Activated CD8-positive, alpha-beta memory T cell treated with anti-CD3 and anti-CD28 coated beads, Interleukin-2, amount 50 U/mL, for 48 hours (primary cell): ENCODE results near the gene RNF13.
"Not testable (repeated sequence)": the region's sequence is repeated elsewhere in the genome, so short reads cannot be mapped to it uniquely, and the experiment has no call there.

Experiments
- DNase-seq: peaks from one replicate; pipeline ENCODE4 v3.0.0-alpha.2; 2020

The RNF13 gene

DNA sequence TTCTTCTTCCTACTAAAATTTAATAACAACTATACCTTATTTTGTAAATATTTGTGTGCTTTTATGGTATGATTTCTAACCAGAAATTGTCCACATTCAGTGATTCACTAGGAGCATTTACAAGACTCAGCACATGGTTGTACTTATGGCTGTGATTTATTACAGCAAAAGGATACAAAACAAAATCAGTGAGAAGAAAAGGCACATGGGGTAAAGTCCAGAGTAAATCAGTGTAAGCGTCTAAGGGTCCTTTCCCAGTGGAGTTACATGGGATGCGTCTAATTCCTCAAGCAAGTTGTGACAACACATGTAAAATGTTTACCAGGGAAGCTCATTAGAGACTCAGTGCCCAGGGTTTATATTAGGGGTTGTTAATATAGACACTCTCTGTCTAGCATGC lies 31.1 kb downstream of the RNF13 start:
- no peak for DNase-seq

DNA sequence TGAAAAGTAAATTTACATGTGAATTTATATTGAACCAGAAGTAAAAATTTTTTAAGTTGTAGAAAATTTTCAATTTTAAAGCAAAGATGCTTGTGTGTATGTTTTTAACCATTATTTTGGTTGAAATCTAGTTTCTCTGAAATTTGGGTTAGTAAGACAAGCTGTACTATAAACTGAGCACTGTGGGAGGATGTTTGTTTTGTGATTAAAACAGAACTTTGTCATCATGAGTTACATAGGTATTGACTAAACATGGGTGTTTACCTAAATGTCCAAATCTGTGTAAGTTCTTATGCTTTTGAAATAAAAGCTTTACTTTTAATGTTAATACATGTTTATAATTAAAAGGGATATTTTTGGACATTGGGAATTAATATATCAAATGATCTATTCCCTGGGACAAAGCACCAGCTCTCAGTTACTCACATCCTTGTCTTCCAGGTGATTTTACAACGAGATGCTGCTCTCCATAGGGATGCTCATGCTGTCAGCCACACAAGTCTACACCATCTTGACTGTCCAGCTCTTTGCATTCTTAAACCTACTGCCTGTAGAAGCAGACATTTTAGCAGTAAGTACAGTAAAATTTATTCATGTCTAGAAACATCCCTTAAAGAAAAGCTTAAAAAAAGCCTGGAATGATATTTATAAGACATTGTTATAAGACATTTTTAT lies 32.7 kb downstream of the RNF13 start:
- DNase-seq: no peak

DNA sequence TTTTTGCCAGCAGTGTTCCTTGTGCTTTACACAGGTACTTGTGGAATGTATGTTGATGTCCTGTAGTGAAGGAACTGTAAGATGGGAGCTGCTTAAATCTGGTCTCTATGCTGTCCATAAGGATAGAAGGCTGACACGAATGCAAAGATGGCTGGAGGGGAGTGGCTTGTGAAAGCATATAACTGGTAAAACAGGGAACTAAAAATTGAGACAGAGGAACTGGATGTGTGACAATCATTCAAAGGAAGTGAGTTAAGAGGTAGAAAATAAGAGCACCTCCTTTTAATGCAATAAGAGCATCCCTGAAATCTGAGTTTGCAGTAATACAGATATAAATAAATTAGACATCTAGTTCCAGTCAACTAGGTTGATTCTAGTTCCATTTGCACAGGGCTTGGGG lies 35.2 kb downstream of the RNF13 start:
- DNase-seq: no peak

DNA sequence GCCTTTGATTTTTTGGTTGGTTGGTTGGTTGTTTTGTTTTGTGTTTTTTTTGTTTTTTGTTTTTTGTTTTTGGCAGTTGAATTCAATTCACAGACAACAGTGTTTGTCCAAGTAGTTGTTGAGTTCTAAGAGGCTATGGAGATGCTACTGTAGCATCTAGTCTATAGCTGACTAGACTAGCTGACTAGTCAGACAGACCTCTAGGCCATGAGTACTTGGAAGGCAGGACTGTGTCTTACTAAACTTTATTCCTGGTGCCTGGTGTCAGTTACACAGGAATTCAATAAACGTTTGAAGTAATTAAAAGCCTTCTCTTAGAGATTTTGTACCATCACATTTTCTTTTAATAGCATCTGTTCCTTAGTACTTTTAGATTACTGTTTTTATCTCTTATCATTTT lies 35.7 kb downstream of the RNF13 start:
- DNase-seq: no peak

DNA sequence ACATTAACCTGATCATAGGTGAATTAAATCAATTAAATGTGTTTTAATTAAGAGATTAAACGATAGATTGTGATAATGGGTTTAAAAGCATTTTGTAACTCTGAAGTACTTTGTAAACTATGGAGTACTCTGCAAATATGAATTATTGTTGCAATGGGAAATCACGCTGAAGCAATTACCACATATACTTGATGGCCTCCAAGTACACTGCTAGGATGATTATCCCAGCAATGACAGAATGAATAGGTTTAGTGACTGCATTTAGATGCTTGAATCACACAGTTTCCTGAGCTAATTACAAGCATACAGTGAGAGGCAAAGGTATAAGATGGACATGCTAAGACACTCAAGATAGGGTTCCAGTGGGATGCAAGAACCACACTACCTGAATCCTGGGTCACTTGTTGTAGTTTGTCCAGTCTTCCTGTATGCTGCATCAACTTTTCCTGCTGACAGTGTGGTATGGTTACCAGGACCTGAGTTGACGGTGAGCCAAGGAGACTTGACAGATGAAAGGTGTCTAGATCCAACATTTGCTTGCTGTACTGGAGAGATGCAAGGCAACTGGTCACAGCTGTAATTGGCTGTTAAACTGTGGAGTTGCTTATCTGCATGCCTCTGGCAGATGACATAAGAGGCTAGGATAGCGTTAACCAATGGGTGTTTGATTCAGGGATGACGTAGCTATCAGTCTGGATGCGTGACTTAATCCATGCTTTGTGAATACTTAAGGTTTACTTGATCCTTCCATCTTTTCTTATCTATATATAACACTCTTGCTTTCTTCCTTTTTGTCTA lies 38.0 kb downstream of the RNF13 start:
- no peak for DNase-seq

DNA sequence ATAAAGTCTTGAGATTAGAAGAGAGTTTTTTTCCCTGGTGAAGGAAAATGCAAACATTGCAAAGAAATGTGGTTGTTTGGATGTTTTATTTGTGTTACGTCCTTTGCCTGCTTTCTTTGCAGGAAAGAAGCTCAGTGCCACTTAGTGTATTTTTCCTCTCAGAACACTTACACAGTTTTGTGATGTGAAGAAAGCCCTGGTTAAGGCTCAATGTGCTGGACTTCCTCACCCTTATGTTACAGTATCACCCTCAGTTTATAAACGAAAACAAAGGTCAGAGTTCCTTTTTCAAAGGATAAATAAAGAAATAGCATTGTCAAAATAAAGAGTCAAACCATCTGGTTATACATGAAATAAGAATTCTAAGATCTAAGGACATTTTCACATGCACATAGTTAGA lies 45.9 kb downstream of the RNF13 start:
- no peak for DNase-seq

DNA sequence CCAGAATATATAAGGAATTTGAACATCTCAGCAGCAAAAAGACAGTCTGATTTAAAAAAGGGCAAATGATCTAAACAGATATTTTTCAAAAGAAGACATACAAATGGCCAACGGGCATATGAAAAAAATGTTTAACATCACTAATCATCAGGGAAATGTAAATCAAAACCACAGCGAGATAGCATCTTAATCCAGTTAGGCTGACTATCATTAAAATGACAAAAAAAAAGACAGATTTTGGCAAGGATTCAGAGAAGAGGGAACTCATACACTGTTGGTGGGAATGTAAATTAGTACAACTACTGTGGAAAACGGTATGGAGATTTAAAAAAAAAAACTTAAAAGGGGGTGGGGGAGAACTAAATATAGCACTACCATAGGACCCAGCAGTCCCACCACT lies 47.9 kb downstream of the RNF13 start:
- DNase-seq: no peak

DNA sequence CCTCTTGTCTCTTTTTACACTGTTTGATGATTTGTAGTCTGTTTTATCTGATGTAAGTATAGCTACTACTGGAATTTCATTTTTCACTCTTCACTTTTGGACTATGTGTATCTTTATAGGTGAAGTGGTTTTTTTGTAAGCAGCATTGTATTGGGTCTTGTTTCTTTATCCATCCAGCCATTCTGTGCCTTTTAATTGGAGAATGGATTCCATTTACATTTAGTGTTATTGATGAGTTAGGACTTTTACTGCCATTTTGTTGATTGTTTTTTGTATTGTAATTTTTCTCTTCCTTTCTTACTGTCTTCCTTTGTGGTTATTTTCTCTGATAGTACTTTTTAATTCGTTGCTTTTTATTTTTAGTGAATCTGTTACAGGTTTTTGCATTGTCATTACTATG lies 54.5 kb downstream of the RNF13 start:
- DNase-seq: no peak

DNA sequence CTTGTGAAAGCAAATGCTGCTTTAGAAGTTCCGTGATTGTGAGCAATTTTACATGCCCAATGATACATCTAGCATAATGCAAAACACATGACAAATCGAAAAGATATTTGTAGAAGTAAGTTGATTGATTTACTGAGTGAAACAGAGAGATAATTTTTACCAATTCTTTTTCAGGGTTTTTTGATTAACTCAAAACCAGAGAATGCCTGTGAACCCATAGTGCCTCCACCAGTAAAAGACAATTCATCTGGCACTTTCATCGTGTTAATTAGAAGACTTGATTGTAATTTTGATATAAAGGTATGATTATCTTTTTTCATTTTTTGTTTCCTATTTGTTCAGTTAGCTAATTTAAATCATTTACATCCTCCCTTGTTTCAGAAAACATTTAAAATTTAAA lies 58.8 kb downstream of the RNF13 start:
- DNase-seq: no peak

DNA sequence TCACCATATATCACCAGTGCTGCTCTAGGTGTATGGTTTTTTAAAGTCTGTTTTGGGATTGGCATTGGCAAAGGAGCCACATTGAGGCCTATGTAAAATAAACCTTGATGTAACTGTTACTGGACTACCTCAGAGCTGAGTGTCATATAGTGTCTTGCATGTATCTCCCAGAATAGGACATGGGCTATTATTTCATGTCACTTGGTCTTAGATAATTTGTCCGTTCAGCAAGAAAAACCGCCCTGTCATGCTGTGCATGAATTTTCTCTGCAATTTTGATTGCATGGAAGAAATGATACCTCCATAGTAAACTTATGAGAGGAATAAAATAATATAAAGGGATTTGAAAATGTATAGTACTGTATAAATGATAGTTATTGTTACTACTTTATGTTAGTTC lies 59.6 kb downstream of the RNF13 start:
- no peak for DNase-seq

DNA sequence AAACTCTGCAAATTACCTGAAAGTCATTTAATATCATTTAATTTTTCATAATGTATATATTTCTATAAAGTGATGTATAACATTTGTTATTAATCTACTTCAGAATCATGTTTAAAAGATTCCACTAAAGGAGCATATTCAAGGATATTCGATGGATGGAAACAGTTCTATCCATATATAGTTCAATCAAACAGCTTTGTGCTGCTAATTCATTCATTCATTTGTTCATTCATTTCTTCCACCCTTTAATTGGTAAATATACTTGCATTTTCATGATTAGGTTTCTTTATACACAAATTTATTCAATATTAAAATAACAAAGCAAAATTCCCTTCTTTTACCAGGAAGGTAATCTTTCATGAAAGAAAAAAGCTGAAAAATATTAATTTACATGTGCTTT lies 64.7 kb downstream of the RNF13 start:
- no peak for DNase-seq

DNA sequence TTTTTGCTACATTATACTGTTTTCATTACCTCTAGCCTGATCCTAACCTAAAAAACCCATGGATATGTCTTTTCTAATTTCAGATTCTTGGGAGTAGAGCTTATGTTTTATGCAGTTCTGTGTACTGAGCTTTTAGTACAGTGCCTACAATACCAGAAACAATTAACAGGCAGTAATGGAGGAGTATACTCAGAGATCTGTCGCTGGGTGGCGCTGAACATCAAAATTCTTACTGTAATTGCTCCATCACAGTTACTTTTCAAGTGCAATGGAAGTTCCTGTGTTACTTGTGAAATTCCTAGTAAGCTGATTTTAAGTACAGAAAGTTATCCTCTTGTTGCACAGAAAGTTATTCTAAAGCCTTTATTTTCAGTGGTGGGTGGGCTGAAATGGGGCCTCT lies 66.9 kb downstream of the RNF13 start:
- no peak for DNase-seq

DNA sequence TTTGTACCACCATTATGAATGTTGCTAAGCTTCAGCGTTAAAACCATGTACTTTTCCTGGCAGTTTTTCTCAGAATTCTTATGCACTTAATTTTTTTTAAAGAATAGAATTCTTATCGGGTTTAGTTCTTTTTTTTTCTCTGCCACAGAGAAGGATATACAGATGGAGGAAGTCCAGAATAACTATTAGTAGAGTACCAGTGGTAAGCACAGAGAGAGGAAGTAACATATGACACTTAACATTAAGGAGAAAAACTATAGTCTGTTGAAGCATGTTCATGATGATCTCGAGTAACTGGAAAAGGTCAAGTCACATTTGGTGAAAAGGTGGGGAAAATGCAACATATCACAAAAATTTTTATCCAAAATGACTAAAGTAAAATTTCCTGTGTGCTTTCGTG lies 68.9 kb downstream of the RNF13 start:
- no peak for DNase-seq

DNA sequence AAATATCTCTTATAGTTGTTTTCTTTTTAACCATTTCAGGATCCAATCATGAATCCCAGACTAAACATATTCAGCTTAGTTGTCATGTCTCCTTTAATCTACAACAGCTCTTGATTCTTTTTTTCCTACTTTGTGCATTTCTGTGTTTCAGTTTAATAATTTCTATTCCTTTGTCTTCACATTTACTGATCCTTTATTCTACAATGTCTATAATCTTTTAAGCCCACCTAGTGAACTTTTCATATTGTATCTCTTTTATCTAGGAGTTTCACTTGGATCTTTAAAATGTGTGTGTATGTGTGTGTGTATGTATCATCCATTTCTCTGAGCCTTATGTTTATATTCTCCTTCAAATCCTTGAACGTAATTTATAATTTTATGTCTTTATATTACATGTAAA lies 70.1 kb downstream of the RNF13 start:
- DNase-seq: no peak

DNA sequence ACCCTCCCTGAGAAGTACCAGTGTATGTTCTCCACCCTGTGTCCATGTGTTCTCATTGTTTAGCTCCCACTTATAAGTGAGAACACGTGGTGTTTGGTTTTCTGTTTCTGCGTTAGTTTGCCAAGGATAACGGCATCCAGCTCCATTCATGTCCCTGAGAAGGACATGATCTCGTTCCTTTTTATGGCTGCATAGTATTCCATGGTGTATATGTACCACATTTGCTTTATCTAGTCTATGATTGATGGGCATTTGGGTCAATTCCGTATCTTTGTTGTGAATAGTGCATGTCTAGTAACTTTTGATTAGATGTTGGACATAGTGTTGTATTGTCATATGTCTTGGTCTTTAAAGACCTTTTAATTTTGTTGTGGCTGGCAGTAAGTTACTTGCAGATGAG lies 70.8 kb downstream of the RNF13 start:
- not testable (repeated sequence) for DNase-seq

DNA sequence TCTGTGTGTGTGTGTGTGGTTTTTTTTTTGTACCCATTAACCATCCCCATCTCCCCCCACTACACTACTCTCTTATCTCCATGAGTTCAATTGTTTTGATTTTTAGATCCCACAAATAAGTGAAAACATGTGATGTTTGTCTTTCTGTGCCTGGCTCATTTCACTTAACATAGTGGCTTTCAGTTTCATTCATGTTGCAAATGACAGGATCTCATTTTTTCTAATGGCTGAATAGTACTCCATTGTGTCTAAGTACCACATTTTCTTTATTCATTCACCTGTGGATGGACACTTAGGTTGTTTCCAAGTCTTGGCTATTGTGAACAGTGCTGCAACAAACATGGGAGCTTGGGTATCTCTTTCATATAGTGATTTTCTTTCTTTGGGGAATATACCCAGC lies 71.8 kb downstream of the RNF13 start:
- not testable (repeated sequence) for DNase-seq

DNA sequence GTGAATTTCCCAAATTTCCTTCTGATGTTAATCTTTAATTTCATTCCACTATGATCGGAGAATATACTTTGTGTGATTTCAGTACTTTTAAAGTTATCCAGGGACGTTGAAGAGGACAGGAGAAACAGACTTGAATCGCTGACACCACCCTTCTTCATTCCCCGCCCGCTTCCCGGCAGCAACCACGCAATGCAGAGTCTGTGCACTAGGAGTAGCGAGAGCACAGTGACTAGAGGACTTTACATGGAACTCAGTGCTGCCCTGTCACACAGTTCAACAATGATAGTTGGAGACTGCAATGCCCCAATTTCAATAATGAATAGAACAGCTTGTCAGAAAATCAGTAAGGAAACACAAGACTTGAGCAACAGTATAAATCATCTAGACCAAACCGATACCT lies 73.9 kb downstream of the RNF13 start:
- no peak for DNase-seq

DNA sequence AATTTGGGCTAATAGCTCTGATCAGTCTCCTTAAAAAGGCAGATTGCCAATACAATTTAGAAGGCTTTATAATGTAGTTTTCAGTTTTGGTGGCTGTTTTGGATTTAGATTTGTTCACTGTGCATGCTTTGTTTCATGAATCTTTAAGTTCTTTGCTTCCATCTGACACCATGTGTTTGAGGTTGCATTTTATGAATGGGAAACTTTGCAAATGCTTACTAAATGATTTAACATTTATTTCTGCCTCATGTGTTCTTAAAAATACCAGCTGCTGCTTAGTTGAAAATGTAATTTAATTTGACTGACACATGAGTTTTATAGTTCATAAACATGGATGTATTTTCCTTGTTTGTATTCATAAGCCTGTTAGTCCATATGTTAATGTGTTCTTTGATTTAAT lies 78.6 kb downstream of the RNF13 start:
- no peak for DNase-seq

DNA sequence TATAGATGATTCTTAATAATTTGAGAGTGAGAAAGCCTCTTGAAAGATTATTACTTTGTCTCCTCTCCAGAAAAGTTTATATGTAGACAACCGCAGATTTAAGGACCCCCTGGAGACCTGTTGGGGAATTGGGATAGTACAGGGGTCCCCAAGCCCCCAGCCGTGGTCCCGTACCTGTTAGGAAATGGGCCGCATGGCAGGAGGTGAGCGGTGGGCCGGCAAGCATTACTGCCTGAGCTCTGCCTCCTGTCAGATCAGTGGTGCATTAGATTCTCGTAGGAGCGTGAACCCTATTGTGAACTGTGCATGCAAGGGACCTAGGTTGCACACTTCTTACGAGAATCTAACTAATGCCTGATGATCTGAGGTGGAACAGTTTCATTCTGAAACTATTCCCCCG lies 79.4 kb downstream of the RNF13 start:
- no peak for DNase-seq

DNA sequence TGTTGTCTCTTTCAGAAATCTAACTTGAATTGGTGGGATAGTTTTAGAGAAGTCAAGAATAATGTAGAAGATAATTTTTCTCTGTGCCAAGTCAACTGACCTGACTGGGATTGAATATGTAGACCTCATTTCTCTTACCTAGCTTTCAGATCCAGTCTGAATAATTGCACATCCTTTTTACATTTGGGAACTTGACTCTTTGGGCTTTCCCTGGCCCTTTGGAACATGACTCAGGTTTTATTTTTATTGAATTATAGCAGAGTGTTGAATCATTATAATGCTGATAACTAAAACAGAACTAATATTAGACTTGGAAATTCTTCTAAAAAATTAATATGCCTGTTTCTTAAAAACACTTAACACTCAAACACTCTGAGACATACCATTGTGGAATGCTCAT lies 81.2 kb downstream of the RNF13 start:
- no peak for DNase-seq

DNA sequence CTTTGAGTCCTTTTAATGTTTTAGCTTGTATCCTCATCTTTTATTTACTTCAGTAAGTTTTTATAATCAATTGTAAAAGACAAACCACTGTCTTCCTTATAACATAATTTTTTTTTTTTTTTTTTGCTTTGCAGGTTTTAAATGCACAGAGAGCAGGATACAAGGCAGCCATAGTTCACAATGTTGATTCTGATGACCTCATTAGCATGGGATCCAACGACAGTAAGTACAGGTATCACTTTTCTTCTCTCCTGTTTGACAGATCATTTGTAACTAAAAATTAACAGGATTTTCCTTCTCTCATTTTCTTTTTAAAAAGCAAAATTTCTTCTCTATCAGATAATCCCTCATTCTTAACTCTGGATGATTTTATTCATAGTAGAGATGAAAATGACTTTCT lies 82.3 kb downstream of the RNF13 start:
- DNase-seq: no peak

DNA sequence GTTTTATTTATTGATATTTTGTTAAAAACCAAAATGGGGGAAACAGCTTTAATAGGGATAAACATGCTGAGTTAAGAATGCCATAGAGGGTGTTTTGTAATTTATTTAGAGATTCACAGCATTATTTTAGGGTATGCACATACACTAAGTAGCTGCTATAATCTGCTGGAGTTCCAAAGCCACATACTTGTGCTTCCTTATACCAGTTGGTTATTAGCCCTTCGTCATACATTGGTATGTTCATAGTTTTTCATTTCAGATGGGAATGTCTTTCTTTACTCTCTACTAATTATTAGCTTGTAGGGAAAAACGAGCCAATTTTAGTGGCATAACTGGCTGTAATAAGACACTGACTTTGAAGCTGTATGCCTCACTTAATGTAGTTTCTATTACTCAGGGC lies 82.8 kb downstream of the RNF13 start:
- no peak for DNase-seq

DNA sequence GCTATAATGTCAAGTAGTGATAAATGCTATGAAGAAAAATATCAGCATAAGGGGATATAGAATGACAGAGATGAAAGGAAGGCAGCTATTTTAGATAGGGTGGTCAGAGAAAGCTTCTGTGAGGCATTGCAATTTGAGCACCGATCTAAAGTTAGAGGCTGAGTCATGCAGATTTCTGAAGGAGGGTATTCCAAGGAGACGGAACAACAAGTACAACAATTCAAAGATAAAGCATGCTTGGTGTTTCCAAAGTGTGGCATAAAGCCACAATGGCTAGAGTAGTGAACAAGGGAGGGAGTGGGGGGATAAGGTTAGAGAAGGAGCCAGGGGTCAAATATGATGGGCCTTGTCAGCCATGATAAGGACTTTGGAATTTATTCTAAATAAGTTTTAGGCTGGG lies 85.8 kb downstream of the RNF13 start:
- no peak for DNase-seq

DNA sequence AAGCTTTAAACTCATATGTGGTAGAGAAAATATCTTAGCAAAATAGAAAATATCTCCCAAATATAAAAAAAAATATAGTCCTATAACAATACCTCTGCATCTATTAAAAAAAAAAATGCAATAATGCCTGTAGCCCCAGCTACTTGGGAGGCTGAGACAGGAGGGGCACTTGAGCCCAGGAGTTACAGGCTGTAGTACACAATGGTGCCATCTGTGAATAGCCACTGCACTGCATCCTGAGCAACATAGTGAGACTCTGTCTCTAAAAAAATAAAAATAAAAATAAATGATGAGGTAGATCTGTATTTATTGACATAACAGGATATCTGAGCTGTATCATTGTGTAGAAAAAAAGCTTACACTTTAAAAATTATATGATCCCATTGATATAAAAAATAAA lies 87.3 kb downstream of the RNF13 start:
- DNase-seq: no peak

DNA sequence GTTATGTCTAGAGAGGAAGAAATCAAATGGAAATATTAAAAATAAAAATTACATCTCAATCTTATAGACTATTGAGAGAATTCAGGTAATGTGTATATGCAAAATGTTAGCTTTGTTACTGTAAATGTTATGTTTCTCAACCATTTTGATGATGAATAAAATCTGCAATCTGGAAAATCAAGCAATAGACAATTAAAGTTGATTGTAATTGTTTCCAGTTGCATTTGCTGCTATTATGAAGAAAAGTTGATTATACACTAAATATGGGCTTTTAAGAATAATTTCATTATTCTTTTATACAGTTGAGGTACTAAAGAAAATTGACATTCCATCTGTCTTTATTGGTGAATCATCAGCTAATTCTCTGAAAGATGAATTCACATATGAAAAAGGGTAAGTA lies 88.8 kb downstream of the RNF13 start:
- no peak for DNase-seq
